D721Med (cell line): ENCODE data around the gene NOL12.
A peak's percentile ranks its signal among the peaks of the same experiment; 100 is the strongest.
"Not testable (repeated sequence)": the region's sequence is repeated elsewhere in the genome, so short reads cannot be mapped to it uniquely, and the experiment has no call there.

Experiments used
- DNase-seq: peaks from one replicate; pipeline ENCODE4 v3.0.0; 2011; ENCODE audit warnings: low spot score; ENCODE audit not compliant: insufficient read length
- FAIRE-seq: peaks from 2 replicates; lab custom pipeline; 2011; peaks lifted over from hg19 to GRCh38; lab: Jason Lieb, UNC
- TF ChIP-seq, protein P1 (sequence below): IDR thresholded peaks from 2 replicates; pipeline ENCODE4 v1.5.1; 2012; ENCODE audit warnings: mild to moderate bottlenecking, control low read depth; ENCODE audit not compliant: insufficient read depth; ENCODE audit errors: missing control alignments

Gene NOL12

GRCh38 chr22:37716708-37717107, 30.6 kb downstream of the NOL12 start:
- TF ChIP-seq, protein P1, sequence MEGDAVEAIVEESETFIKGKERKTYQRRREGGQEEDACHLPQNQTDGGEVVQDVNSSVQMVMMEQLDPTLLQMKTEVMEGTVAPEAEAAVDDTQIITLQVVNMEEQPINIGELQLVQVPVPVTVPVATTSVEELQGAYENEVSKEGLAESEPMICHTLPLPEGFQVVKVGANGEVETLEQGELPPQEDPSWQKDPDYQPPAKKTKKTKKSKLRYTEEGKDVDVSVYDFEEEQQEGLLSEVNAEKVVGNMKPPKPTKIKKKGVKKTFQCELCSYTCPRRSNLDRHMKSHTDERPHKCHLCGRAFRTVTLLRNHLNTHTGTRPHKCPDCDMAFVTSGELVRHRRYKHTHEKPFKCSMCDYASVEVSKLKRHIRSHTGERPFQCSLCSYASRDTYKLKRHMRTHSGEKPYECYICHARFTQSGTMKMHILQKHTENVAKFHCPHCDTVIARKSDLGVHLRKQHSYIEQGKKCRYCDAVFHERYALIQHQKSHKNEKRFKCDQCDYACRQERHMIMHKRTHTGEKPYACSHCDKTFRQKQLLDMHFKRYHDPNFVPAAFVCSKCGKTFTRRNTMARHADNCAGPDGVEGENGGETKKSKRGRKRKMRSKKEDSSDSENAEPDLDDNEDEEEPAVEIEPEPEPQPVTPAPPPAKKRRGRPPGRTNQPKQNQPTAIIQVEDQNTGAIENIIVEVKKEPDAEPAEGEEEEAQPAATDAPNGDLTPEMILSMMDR, result no peak
- FAIRE-seq (no peak), DNase-seq (no peak)

GRCh38 chr22:37717235-37717634, 31.1 kb downstream of the NOL12 start:
- DNase-seq, FAIRE-seq: not testable (repeated sequence)

GRCh38 chr22:37717746-37718305, 31.7 kb downstream of the NOL12 start:
- DNase-seq, FAIRE-seq: not testable (repeated sequence)

DNA sequence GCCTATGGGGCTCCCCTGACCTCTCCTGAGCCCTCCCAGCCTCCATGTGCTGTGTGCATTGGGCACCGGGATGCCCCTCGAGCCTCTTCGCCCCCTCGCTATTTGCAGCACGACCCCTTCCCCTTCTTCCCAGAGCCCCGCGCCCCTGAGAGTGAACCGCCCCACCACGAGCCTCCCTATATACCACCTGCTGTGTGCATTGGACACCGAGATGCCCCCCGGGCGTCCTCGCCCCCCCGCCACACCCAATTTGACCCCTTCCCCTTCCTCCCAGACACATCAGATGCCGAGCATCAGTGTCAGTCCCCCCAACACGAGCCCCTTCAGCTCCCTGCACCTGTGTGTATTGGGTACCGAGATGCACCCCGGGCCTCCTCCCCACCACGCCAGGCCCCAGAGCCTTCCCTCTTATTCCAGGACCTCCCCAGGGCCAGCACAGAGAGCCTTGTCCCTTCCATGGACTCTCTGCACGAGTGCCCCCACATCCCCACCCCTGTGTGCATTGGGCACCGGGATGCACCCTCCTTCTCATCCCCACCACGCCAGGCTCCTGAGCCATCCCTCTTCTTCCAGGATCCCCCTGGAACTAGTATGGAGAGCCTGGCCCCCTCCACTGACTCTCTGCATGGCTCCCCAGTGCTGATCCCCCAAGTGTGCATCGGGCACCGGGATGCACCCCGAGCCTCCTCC, 39.6 kb downstream of the NOL12 start:
- DNase-seq, result no peak
- TF ChIP-seq, protein P1, result no peak
- no peak for FAIRE-seq

DNA sequence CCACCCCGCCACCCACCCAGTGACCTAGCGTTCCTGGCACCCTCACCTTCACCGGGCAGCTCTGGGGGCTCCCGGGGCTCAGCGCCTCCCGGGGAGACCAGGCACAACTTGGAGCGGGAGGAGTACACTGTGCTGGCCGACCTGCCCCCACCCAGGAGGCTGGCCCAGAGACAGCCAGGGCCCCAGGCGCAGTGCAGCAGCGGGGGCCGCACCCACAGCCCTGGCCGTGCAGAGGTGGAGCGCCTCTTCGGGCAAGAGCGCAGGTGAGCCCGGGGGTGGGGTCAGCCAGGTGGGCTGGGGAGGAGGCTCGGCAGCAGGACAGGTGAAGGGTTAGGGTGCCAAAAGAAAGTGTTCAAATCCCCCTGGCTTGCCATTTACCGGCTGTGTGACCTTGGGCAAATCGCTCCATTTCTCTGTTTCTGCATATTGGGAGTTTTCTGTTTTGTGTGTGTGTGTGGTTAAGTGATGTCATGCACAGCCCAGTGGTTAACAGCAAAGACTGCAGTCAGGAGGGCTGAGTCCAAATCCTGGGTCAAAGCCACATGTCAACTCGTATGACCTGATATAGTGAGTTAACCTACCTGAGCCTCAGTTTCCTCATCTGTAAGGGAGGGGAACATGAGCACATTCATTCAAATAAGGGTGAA, 40.2 kb downstream of the NOL12 start:
- DNase-seq, result no peak
- no peak for FAIRE-seq

GRCh38 chr22:37728620-37729019, 42.5 kb downstream of the NOL12 start:
- FAIRE-seq (no peak), DNase-seq (no peak)
- TF ChIP-seq, protein P1, result no peak

More for the DNA sequence above, 40.2 kb downstream of the NOL12 start:
- TF ChIP-seq, protein P1, result peak; percentile 10

DNA sequence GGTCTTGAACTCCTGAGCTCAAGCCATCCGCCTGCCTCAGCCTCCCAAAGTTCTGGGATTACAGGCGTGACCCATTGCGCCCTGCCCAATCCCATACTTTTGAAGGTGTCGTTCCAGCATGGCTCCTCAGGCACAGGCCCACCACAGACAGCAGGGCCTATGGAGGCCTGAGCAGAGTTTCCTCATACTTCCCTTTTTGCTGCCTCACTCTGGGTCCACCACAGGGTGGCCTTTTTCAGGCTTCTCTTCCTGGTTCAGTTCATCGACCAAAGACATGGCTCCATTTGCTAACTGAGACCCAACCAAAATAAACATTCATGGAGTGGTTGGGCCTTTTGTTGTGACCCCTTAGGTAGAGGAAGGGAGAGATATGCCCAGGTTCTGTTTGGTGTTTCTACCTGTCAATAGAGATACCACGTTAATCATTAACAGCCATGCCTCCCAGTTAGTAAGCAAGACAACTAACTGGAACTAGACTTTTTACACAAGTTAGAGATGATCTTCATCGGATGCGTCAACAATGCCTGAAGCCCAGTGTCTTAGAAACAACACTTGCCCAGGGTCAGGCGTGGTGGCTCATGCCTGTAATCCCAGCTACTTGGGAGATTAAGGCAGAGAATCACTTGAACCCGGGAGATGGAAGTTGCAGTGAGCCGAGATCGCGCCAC, 45.8 kb downstream of the NOL12 start:
- TF ChIP-seq, protein P1, result no peak
- DNase-seq (no peak), FAIRE-seq (no peak)
